Loucy (cell line): Measurements from ENCODE around the gene FKBP9.

Experiments used
- EZH2phosphoT487 ChIP-seq: fragments of 200-600 bp; IDR thresholded peaks from 2 replicates; pipeline ENCODE4 v1.6.1; 2018; ENCODE audit warnings: antibody characterized with exemption, mild to moderate bottlenecking, moderate library complexity, borderline replicate concordance
- TF ChIP-seq, protein P1 (sequence below): fragments of 200-600 bp; sonication (generic); conservative IDR thresholded peaks from 2 replicates; pipeline ENCODE4 v1.5.1; 2014; ENCODE audit warnings: mild to moderate bottlenecking, antibody characterized with exemption, low read length

GRCh38 chr7:32915041-32915536 lies 42.2 kb upstream of the FKBP9 start:
- TF ChIP-seq, protein P1, sequence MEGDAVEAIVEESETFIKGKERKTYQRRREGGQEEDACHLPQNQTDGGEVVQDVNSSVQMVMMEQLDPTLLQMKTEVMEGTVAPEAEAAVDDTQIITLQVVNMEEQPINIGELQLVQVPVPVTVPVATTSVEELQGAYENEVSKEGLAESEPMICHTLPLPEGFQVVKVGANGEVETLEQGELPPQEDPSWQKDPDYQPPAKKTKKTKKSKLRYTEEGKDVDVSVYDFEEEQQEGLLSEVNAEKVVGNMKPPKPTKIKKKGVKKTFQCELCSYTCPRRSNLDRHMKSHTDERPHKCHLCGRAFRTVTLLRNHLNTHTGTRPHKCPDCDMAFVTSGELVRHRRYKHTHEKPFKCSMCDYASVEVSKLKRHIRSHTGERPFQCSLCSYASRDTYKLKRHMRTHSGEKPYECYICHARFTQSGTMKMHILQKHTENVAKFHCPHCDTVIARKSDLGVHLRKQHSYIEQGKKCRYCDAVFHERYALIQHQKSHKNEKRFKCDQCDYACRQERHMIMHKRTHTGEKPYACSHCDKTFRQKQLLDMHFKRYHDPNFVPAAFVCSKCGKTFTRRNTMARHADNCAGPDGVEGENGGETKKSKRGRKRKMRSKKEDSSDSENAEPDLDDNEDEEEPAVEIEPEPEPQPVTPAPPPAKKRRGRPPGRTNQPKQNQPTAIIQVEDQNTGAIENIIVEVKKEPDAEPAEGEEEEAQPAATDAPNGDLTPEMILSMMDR, result no peak
- no peak for TF ChIP-seq EZH2phosphoT487
